NOMO-1 treated with DMSO at 0.1 percent for 48 hours (cell line): ENCODE measurements around the gene TUFT1.
"Not testable (repeated sequence)": the region's sequence is repeated elsewhere in the genome, so short reads cannot be mapped to it uniquely, and the experiment has no call there.

Source experiments
- DNase-seq: peaks from one replicate; lab custom pipeline; 2025; ENCODE audit not compliant: unreplicated experiment; lab: John Stamatoyannopoulos, UW

Gene TUFT1

GRCh38 chr1:151579436-151580225 is 39.5 kb downstream of the TUFT1 start:
- no peak for DNase-seq

- DNase-seq, result no peak
These were observed 41.3 kb downstream of the TUFT1 start for GRCh38 chr1:151581451-151581850.

GRCh38 chr1:151581921-151582320 is 41.8 kb downstream of the TUFT1 start:
- no peak for DNase-seq

GRCh38 chr1:151583796-151584195 is 43.7 kb downstream of the TUFT1 start:
- no peak for DNase-seq

- no peak for DNase-seq
These were observed 44.2 kb downstream of the TUFT1 start for GRCh38 chr1:151584278-151584677.

GRCh38 chr1:151584780-151585179 is 44.7 kb downstream of the TUFT1 start:
- no peak for DNase-seq

GRCh38 chr1:151585622-151586021 is 45.5 kb downstream of the TUFT1 start:
- peak; percentile 41 for DNase-seq

GRCh38 chr1:151590961-151591360 is 50.9 kb downstream of the TUFT1 start:
- no peak for DNase-seq

- peak; percentile 40 for DNase-seq
These were observed 53.6 kb downstream of the TUFT1 start for GRCh38 chr1:151593730-151594129.

GRCh38 chr1:151594143-151594625 is 54.1 kb downstream of the TUFT1 start:
- peak; percentile 56 for DNase-seq

- no peak for DNase-seq
These were observed 56.3 kb downstream of the TUFT1 start for GRCh38 chr1:151596166-151596953.

GRCh38 chr1:151602550-151602949 is 62.4 kb downstream of the TUFT1 start:
- not testable (repeated sequence) for DNase-seq

GRCh38 chr1:151604291-151604690 is 64.2 kb downstream of the TUFT1 start:
- no peak for DNase-seq

GRCh38 chr1:151606384-151606783 is 66.3 kb downstream of the TUFT1 start:
- no peak for DNase-seq

GRCh38 chr1:151606857-151607256 is 66.7 kb downstream of the TUFT1 start:
- DNase-seq, result no peak

- DNase-seq, result no peak
These were observed 70.0 kb downstream of the TUFT1 start for GRCh38 chr1:151610142-151610541.

GRCh38 chr1:151611288-151611790 is 71.2 kb downstream of the TUFT1 start:
- peak; percentile 99 for DNase-seq

- peak; percentile 90 for DNase-seq
These were observed 71.9 kb downstream of the TUFT1 start, which contains the start of gene SNX27 for GRCh38 chr1:151611832-151612500. SNX27 (plus strand) TSS chr1:151612050; CDS start chr1:151612202, 152 bp downstream.

- DNase-seq, result peak; percentile 12
These were observed 72.6 kb downstream of the TUFT1 start for GRCh38 chr1:151612501-151613281.

GRCh38 chr1:151613282-151613780 is 73.2 kb downstream of the TUFT1 start:
- no peak for DNase-seq
